ENCODE measurements around the gene C7orf25. TPM values are rescaled to one million over a fixed set of nuclear protein-coding genes. Genes with fewer than 3 reads are reported as not detected.
"Not testable (repeated sequence)": the region's sequence is repeated elsewhere in the genome, so short reads cannot be mapped to it uniquely, and the experiment has no call there.

The C7orf25 gene
- total RNA-seq, 2 donors from 2014 or later = 7.4 to 9.7 TPM

GRCh38 chr7:42886893-42887505 lies 24.9 kb downstream of the C7orf25 start:
- intact Hi-C loops (cut with DNase I) = no loop called here
- no peak for DNase-seq (ENCODE audit: low spot score)

GRCh38 chr7:42886129-42886528 lies 25.7 kb downstream of the C7orf25 start:
- DNase-seq (ENCODE audit: low spot score) = no peak
- intact Hi-C loops (cut with DNase I) = no loop called here

GRCh38 chr7:42885183-42885582 lies 26.7 kb downstream of the C7orf25 start:
- DNase-seq (ENCODE audit: low spot score); intact Hi-C loops (cut with DNase I): not testable (repeated sequence)

GRCh38 chr7:42883950-42884349 lies 27.9 kb downstream of the C7orf25 start:
- intact Hi-C loops (cut with DNase I) = no loop called here
- DNase-seq (ENCODE audit: low spot score) = no peak

- intact Hi-C loops (cut with DNase I) = no loop called here
- no peak for DNase-seq (ENCODE audit: low spot score)
Observed at GRCh38 chr7:42880392-42880791, 31.5 kb downstream of the C7orf25 start.

- no peak for DNase-seq (ENCODE audit: low spot score)
- intact Hi-C loops (cut with DNase I) = no loop called here
Observed at GRCh38 chr7:42878303-42878702, 33.6 kb downstream of the C7orf25 start.

GRCh38 chr7:42877862-42878261 lies 34.0 kb downstream of the C7orf25 start:
- intact Hi-C loops (cut with DNase I) = no loop called here
- DNase-seq (ENCODE audit: low spot score) = no peak

- intact Hi-C loops (cut with DNase I) = no loop called here
- DNase-seq (ENCODE audit: low spot score) = no peak
Observed at GRCh38 chr7:42876182-42877068, 35.4 kb downstream of the C7orf25 start.

- DNase-seq (ENCODE audit: low spot score) = no peak
- intact Hi-C loops (cut with DNase I) = no loop called here
Observed at GRCh38 chr7:42869131-42870020, 42.5 kb downstream of the C7orf25 start.

- DNase-seq (ENCODE audit: low spot score) = no peak
- intact Hi-C loops (cut with DNase I) = no loop called here
Observed at GRCh38 chr7:42868480-42868879, 43.4 kb downstream of the C7orf25 start.

Other genes starting within 250 kb of the C7orf25 start
- gene PSMA2, start 20.1 kb upstream of the C7orf25 start, total RNA-seq = 10 to 100 TPM; 55.6 to 72.3 TPM
- 10 to 100 TPM; 32.7 to 42.6 TPM for gene MRPL32, start 20.3 kb upstream of the C7orf25 start, total RNA-seq
- under 1 TPM in 1 of 2 donors, not detected in 1; 0.24 TPM for gene HECW1, start 200.6 kb upstream of the C7orf25 start, total RNA-seq